ENCODE data around the gene NCF4.

NCF4 gene

GRCh38 chr22:36850682-36851081, 10.1 kb upstream of the NCF4 start:
- TF ChIP-seq CTCF (conservative IDR thresholded peaks at IDR 0.05; ENCODE audit: low read depth, low read length): no peak
- no peak for DNase-seq (ENCODE audit: low read depth)
- no peak overlapping the region for H3K4me3 ChIP-seq (ENCODE audit: low read depth, low read length)

- no peak for TF ChIP-seq CTCF (conservative IDR thresholded peaks at IDR 0.05; ENCODE audit: low read depth, low read length)
- DNase-seq (ENCODE audit: low read depth): no peak
- H3K4me3 ChIP-seq (ENCODE audit: low read depth, low read length): no peak overlapping the region
Observed at GRCh38 chr22:36852056-36852973, 8.5 kb upstream of the NCF4 start.

GRCh38 chr22:36853407-36854099, 7.3 kb upstream of the NCF4 start:
- DNase-seq (ENCODE audit: low read depth): peak; percentile 83
- TF ChIP-seq CTCF (conservative IDR thresholded peaks at IDR 0.05; ENCODE audit: low read depth, low read length): peak; percentile 92
- peak overlapping the region; percentile 25 for H3K4me3 ChIP-seq (ENCODE audit: low read depth, low read length)

- no peak for DNase-seq (ENCODE audit: low read depth)
- no peak overlapping the region for H3K4me3 ChIP-seq (ENCODE audit: low read depth, low read length)
- no peak for TF ChIP-seq CTCF (conservative IDR thresholded peaks at IDR 0.05; ENCODE audit: low read depth, low read length)
Observed at GRCh38 chr22:36855478-36855877, 5.3 kb upstream of the NCF4 start.

GRCh38 chr22:36856121-36856791, 4.5 kb upstream of the NCF4 start:
- no peak overlapping the region for H3K4me3 ChIP-seq (ENCODE audit: low read depth, low read length)
- DNase-seq (ENCODE audit: low read depth): peak; percentile 91
- TF ChIP-seq CTCF (conservative IDR thresholded peaks at IDR 0.05; ENCODE audit: low read depth, low read length): peak; percentile 100

GRCh38 chr22:36856792-36857135, 4.0 kb upstream of the NCF4 start:
- no peak overlapping the region for H3K4me3 ChIP-seq (ENCODE audit: low read depth, low read length)
- no peak for DNase-seq (ENCODE audit: low read depth)

More at GRCh38 chr22:36856792-36857135, 4.0 kb upstream of the NCF4 start:
- TF ChIP-seq CTCF (conservative IDR thresholded peaks at IDR 0.05; ENCODE audit: low read depth, low read length): no peak
